RPMI7951 (cell line): ENCODE data around the gene RILP. TPM values are rescaled to one million over a fixed set of nuclear protein-coding genes. Genes with fewer than 3 reads are reported as not detected.

Experiments used
- DNase-seq: peaks from one replicate; pipeline ENCODE4 v3.0.0-alpha.2; 2012; ENCODE audit warnings: low read depth
- total RNA-seq: library from RNA; depleted of rRNA; stranded (reverse); fragments of >200 nt; shearing (Covaris generic); gene quantifications from 2 replicates; pipeline ENCODE4 v1.2.3, GENCODE V29; 2014

The RILP gene
- total RNA-seq, 1 experiment from 2014 or later: 8.8 TPM

GRCh38 chr17:1629504-1630310 is 20.0 kb downstream of the RILP start:
- peak; percentile 28 for DNase-seq

- peak; percentile 86 for DNase-seq
Measured at GRCh38 chr17:1628856-1629503, 20.7 kb downstream of the RILP start.

GRCh38 chr17:1627982-1628855 is 21.4 kb downstream of the RILP start, which contains the start of gene SLC43A2:
Gene SLC43A2, minus strand, starts transcription at chr17:1628834. Its CDS starts 960 bp downstream, at chr17:1627874.
- DNase-seq: peak; percentile 65

GRCh38 chr17:1627182-1627981 is 22.3 kb downstream of the RILP start:
- DNase-seq: no peak

GRCh38 chr17:1626333-1626732 is 23.3 kb downstream of the RILP start:
- DNase-seq: no peak

- no peak for DNase-seq
Measured at GRCh38 chr17:1625581-1625980, 24.1 kb downstream of the RILP start.

GRCh38 chr17:1625053-1625452 is 24.6 kb downstream of the RILP start:
- no peak for DNase-seq

GRCh38 chr17:1624650-1625049 is 25.0 kb downstream of the RILP start:
- DNase-seq: no peak

GRCh38 chr17:1623057-1623630 is 26.5 kb downstream of the RILP start:
- no peak for DNase-seq

GRCh38 chr17:1621273-1621954 is 28.3 kb downstream of the RILP start:
- no peak for DNase-seq

- DNase-seq: no peak
Measured at GRCh38 chr17:1620486-1620885, 29.2 kb downstream of the RILP start.

GRCh38 chr17:1617620-1618174 is 32.0 kb downstream of the RILP start:
- DNase-seq: peak; percentile 81

GRCh38 chr17:1616101-1616500 is 33.6 kb downstream of the RILP start:
- DNase-seq: no peak

GRCh38 chr17:1612400-1612799 is 37.3 kb downstream of the RILP start:
- DNase-seq: no peak

- DNase-seq: no peak
Measured at GRCh38 chr17:1611715-1612114, 38.0 kb downstream of the RILP start.

- DNase-seq: no peak
Measured at GRCh38 chr17:1608676-1609075, 41.0 kb downstream of the RILP start.

GRCh38 chr17:1607971-1608320 is 41.7 kb downstream of the RILP start:
- no peak for DNase-seq

- no peak for DNase-seq
Measured at GRCh38 chr17:1606352-1606985, 43.2 kb downstream of the RILP start.

- DNase-seq: no peak
Measured at GRCh38 chr17:1605681-1606351, 43.9 kb downstream of the RILP start.
